Coronary artery (tissue), 2 donors: ENCODE data around the gene ATP1A3.
"Not testable (repeated sequence)": the region's sequence is repeated elsewhere in the genome, so short reads cannot be mapped to it uniquely, and the experiment has no call there.

Experiments
- DNase-seq: peaks from one replicate; pipeline ENCODE4 v3.0.0-alpha.2; 2017; ENCODE audit warnings: low spot score
- H3K27ac ChIP-seq, 2 donors: fragments of 200-600 bp; sonication (generic); one replicate each; pipeline ENCODE4 v1.5.1; 2016 to 2019
- H3K4me3 ChIP-seq: fragments of 200-600 bp; sonication (generic); 2 replicates; pipeline ENCODE4 v1.5.1; 2016; ENCODE audit warnings: mild to moderate bottlenecking, moderate library complexity
- CTCF ChIP-seq: fragments of 200-600 bp; sonication (generic); IDR thresholded peaks from one replicate; pipeline ENCODE4 v1.5.1; 2019; ENCODE audit warnings: antibody characterized with exemption

Gene ATP1A3

GRCh38 chr19:41941410-41942202, 52.4 kb downstream of the ATP1A3 start:
- Histone ChIP-seq H3K4me3 (no peak overlapping the region), H3K27ac (no peak overlapping the region)
- TF ChIP-seq CTCF: no peak
- DNase-seq: no peak

GRCh38 chr19:41940731-41941409, 53.2 kb downstream of the ATP1A3 start:
- Histone ChIP-seq H3K4me3 (peak overlapping the region; percentile 66), H3K27ac (no peak overlapping the region)
- DNase-seq: no peak
- no peak for TF ChIP-seq CTCF

- Histone ChIP-seq H3K27ac (no peak overlapping the region), H3K4me3 (peak overlapping the region; percentile 66)
- TF ChIP-seq CTCF: no peak
- no peak for DNase-seq
Observed at GRCh38 chr19:41939861-41940730, 53.9 kb downstream of the ATP1A3 start.

- DNase-seq, H3K4me3 ChIP-seq, H3K27ac ChIP-seq: not testable (repeated sequence)
Observed at GRCh38 chr19:41939209-41939608, 54.8 kb downstream of the ATP1A3 start.

- Histone ChIP-seq H3K4me3 (no peak overlapping the region), H3K27ac (no peak overlapping the region)
- no peak for DNase-seq
- no peak for TF ChIP-seq CTCF
Observed at GRCh38 chr19:41937525-41938468, 56.2 kb downstream of the ATP1A3 start.

- no peak overlapping the region for H3K4me3 ChIP-seq
- no peak overlapping the region for H3K27ac ChIP-seq
- DNase-seq: no peak
- TF ChIP-seq CTCF: no peak
Observed at GRCh38 chr19:41936961-41937360, 57.1 kb downstream of the ATP1A3 start.
